RWPE1 (cell line): Measurements from ENCODE around the gene SCN2A.

Experiments used
- CTCF ChIA-PET: fragments of 350-600 bp; sonication (Branson Sonifier 250); formaldehyde crosslinking; extraction: SDS; loops from one replicate; lab custom pipeline; 2021; lab: Yijun Ruan, JAX
- POLR2A ChIA-PET: fragments of 400-600 bp; formaldehyde crosslinking; extraction: SDS; loops from one replicate; lab custom pipeline; 2020; ENCODE audit warnings: antibody characterized with exemption; ENCODE audit not compliant: low non-redundant PET; lab: Yijun Ruan, JAX
- DNase-seq: peaks from one replicate; pipeline ENCODE4 v3.0.0; 2012; ENCODE audit warnings: low spot score
- H3K27ac ChIP-seq: fragments of 450-650 bp; 2 replicates; pipeline ENCODE4 v1.5.1; 2017
- CTCF ChIP-seq: fragments of 450-650 bp; conservative IDR thresholded peaks from 2 replicates; pipeline ENCODE4 v1.5.1; 2017; ENCODE audit warnings: low read depth, mild to moderate bottlenecking

Gene SCN2A

GRCh38 chr2:165425556-165425955 is 186.3 kb downstream of the SCN2A start:
- no peak for DNase-seq
- ChIA-PET CTCF (no interaction called here), POLR2A (no interaction called here)
- TF ChIP-seq CTCF, result no peak
- no peak overlapping the region for H3K27ac ChIP-seq

GRCh38 chr2:165427686-165428085 is 188.5 kb downstream of the SCN2A start:
- TF ChIP-seq CTCF, result no peak
- CTCF ChIA-PET, result interaction anchor here (0.6 kb wide), 1 partner anchor 263 kb away, joined by 5 read pairs; no protein-coding TSS in a partner anchor
- H3K27ac ChIP-seq, result no peak overlapping the region
- DNase-seq, result no peak
- POLR2A ChIA-PET, result no interaction called here

GRCh38 chr2:165428926-165429325 is 189.7 kb downstream of the SCN2A start:
- DNase-seq, result no peak
- ChIA-PET POLR2A (no interaction called here), CTCF (interaction anchor here (0.7 kb wide), 1 partner anchor 21 kb away, joined by 3 read pairs; no protein-coding TSS in a partner anchor)
- TF ChIP-seq CTCF, result no peak
- H3K27ac ChIP-seq, result no peak overlapping the region

GRCh38 chr2:165431014-165431413 is 191.8 kb downstream of the SCN2A start:
- no peak overlapping the region for H3K27ac ChIP-seq
- no peak for TF ChIP-seq CTCF
- ChIA-PET POLR2A (no interaction called here), CTCF (no interaction called here)
- no peak for DNase-seq

- no peak for TF ChIP-seq CTCF
- no peak overlapping the region for H3K27ac ChIP-seq
- ChIA-PET POLR2A (no interaction called here), CTCF (no interaction called here)
- DNase-seq, result no peak
Observed at GRCh38 chr2:165432234-165432966, 193.2 kb downstream of the SCN2A start.

GRCh38 chr2:165434865-165435496 is 195.8 kb downstream of the SCN2A start:
- CTCF ChIA-PET, result interaction anchor here (0.6 kb wide), 2 partner anchors 264 to 518 kb away, joined by 3 read pairs; partner anchors contain the start of gene TTC21B
- TF ChIP-seq CTCF, result no peak
- POLR2A ChIA-PET, result no interaction called here
- no peak overlapping the region for H3K27ac ChIP-seq
- DNase-seq, result no peak
